GM23338 (cell line): ENCODE measurements around the gene GUCA2A. TPM values are rescaled to one million over a fixed set of nuclear protein-coding genes. Genes with fewer than 3 reads are reported as not detected.

Experiments used
- ETS1 ChIP-seq: IDR thresholded peaks from 2 replicates; pipeline ENCODE4 v1.6.1; 2016; ENCODE audit warnings: antibody characterized with exemption
- EZH2 ChIP-seq: fragments of 200-600 bp; sonication (generic); IDR thresholded peaks from one replicate; pipeline ENCODE4 v1.8.0; 2017; ENCODE audit warnings: antibody characterized with exemption, mild to moderate bottlenecking, low read depth; ENCODE audit not compliant: unreplicated experiment
- EZH2phosphoT487 ChIP-seq: fragments of 200-600 bp; sonication (generic); IDR thresholded peaks from one replicate; pipeline ENCODE4 v1.8.1; 2018; ENCODE audit warnings: antibody characterized with exemption; ENCODE audit not compliant: unreplicated experiment
- STAT1 ChIP-seq: IDR thresholded peaks from one replicate; pipeline ENCODE4 v1.6.1; 2016; ENCODE audit warnings: antibody characterized with exemption; ENCODE audit not compliant: unreplicated experiment
- ZNF114 ChIP-seq: fragments of 250-450 bp; sonication (Bioruptor Pico); IDR thresholded peaks from 2 replicates; pipeline ENCODE4 v1.5.0; 2020; ENCODE audit warnings: mild to moderate bottlenecking, moderate library complexity
- ZNF331 ChIP-seq: fragments of 250-450 bp; sonication (Bioruptor Pico); IDR thresholded peaks from 2 replicates; pipeline ENCODE4 v1.5.0; 2020; ENCODE audit warnings: low read depth, mild to moderate bottlenecking, moderate library complexity
- ZNF462 ChIP-seq: fragments of 250-450 bp; sonication (Bioruptor Pico); IDR thresholded peaks from 2 replicates; pipeline ENCODE4 v1.5.0; 2020; ENCODE audit warnings: mild to moderate bottlenecking, moderate library complexity
- polyA plus RNA-seq: library from polyadenylated mRNA; unstranded; fragments of >200 nt; fragmentation: Nextera tagmentation; extraction: Ambion mirVana; gene quantifications from 2 replicates; pipeline ENCODE4 v1.2.1, GENCODE V29; 2016
- total RNA-seq: library from RNA; depleted of rRNA; stranded (reverse); fragments of >200 nt; shearing (Covaris generic); gene quantifications from 2 replicates; pipeline ENCODE4 v1.2.3, GENCODE V29; 2014

Gene GUCA2A
- total and polyA plus RNA-seq, 2 experiments from 2014 or later = not detected

- no peak for TF ChIP-seq ZNF462 (CRISPR knock-in tag)
- TF ChIP-seq ETS1 = no peak
- no peak for TF ChIP-seq ZNF114
- no peak for TF ChIP-seq EZH2
- TF ChIP-seq ZNF331 (CRISPR knock-in tag) = no peak
- no peak for TF ChIP-seq STAT1
- no peak for TF ChIP-seq EZH2phosphoT487
These were observed 20.4 kb downstream of the GUCA2A start (continued) for GRCh38 chr1:42143896-42144710.
